ENCODE measurements around the gene NOL3. TPM values are rescaled to one million over a fixed set of nuclear protein-coding genes. Genes with fewer than 3 reads are reported as not detected.
A peak's percentile ranks its signal among the peaks of the same experiment; 100 is the strongest.

NOL3 gene
- total and polyA plus RNA-seq, 2 of the 13 experiments (the other 11 are each of a cell fraction or from before 2014, with no cell fraction given): 5.7 to 20.5 TPM

- TF ChIP-seq ZSCAN12 (CRISPR knock-in tag; IDR thresholded peaks at IDR 0.05) (no peak), ETS1 (CRISPR knock-in tag; IDR thresholded peaks at IDR 0.05) (no peak), ZNF615 (CRISPR knock-in tag; IDR thresholded peaks at IDR 0.05; ENCODE audit: borderline replicate concordance) (no peak), ZNF331 (CRISPR knock-in tag; IDR thresholded peaks at IDR 0.05) (0 out of 2 replicates have a peak, but pooled peaks have one; percentile 8), NFIC (IDR thresholded peaks at IDR 0.05; ENCODE audit: low read length) (no peak), NFAT5 (CRISPR knock-in tag; IDR thresholded peaks at IDR 0.05) (no peak), NFKBIZ (CRISPR knock-in tag; IDR thresholded peaks at IDR 0.05) (no peak), MED1 (CRISPR knock-in tag; IDR thresholded peaks at IDR 0.05) (no peak), ZBTB7A (CRISPR knock-in tag; IDR thresholded peaks at IDR 0.05) (peak; percentile 26; the same call in 1 of the 2 replicates)
- TF ChIP-seq, protein P1, sequence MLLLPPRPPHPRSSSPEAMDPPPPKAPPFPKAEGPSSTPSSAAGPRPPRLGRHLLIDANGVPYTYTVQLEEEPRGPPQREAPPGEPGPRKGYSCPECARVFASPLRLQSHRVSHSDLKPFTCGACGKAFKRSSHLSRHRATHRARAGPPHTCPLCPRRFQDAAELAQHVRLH (CRISPR knock-in tag; IDR thresholded peaks at IDR 0.05; ENCODE audit: borderline replicate concordance, low read depth): 0 out of 2 replicates have a peak, but pooled peaks have one; percentile 21
- TF ChIP-seq, protein P2, sequence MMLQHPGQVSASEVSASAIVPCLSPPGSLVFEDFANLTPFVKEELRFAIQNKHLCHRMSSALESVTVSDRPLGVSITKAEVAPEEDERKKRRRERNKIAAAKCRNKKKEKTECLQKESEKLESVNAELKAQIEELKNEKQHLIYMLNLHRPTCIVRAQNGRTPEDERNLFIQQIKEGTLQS (CRISPR knock-in tag; IDR thresholded peaks at IDR 0.05): no peak
These were observed 37.1 kb downstream of the NOL3 start (continued) for GRCh38 chr16:67207249-67208091.
